ENCODE measurements around the gene GADD45A.

Gene GADD45A

DNA sequence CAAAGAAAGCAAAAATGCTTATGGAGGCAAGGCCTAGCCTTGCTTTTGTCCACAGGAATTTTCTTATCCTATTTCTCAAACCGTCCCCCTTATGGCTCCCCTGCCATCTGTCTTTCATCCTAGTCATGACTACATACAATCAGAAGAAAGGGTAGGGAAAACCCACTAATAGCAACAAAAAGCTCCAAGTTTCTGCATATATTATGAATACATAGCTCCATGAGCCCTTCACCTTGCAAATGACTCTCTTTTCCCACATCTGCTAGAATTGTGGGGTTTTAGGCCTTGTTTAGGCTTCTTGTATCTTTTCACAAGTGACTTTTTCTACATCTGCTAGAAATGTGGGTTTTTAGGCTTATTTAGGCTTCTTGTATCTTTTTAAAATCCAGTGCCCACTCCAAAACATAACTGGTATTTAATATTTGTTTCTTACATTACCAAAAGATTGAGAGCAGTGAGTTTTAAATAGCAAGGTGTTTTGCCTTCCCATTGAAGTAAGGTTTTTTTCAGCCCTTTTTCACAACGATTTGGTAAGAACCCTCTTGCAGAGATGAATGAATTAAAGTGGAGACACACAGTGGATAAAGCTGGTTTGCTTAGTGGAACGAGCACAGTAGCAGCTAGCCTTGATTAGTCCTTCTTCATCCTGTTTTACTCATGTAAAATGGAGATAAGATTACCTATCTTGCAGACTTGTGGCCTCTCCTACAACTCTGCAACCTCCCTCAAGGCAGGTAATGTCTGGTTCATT, 4.4 kb downstream of the GADD45A start:
- no peak for DNase-seq (ENCODE audit: low read depth, low spot score)

DNA sequence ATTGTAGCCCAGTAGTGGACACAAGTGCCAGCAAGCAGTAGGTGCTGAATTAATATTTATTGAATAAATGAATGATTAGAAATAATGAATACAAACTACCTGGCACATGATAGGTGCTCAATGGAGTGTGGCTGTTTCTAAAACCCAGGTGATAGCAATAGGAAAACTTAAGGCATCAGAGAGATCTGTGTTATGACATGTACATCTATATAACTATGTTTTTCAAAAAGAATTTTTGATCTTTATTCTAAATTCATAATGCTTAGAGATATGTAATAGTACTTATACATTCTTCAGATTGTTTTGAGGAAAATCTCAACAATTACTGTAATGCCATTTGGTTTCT, 5.0 kb downstream of the GADD45A start:
- DNase-seq (ENCODE audit: low read depth, low spot score): no peak

DNA sequence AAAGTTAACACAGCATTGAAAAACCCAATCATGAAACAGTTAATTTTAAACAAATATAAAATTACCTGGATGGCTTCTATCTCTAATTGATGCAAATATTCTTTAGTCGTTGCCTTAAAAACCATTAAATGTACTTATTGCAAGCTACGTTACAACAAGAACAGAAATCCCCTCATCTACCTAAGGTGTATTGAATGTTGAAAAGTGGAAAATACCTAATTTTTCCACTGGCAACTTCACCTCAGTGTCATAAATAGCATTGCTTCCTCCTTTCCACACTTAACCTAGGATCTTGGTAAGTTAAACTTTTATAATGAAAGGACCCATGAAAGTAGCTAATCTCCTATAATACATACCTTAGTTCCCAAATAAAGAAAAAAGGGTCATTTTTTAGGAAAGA, 5.4 kb downstream of the GADD45A start:
- DNase-seq (ENCODE audit: low read depth, low spot score): no peak

DNA sequence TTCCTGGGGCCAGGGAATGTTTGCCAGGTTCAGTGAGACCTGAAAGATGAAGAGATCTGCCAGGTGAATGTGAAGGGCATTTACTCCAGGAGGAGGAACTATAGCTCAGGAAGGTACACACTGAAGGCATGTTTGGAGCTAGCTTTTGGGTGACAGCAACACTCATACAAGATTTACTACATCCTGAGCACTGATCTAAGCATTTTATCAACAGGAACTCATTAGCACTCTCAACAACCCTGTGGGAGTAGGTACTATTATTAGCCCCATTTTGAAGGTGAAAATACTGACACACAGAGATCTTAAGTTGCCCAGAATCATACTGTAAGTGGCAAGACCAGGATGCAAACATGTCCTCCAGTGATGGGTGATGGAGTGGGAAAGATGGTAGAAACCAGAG, 6.7 kb downstream of the GADD45A start:
- no peak for DNase-seq (ENCODE audit: low read depth, low spot score)

DNA sequence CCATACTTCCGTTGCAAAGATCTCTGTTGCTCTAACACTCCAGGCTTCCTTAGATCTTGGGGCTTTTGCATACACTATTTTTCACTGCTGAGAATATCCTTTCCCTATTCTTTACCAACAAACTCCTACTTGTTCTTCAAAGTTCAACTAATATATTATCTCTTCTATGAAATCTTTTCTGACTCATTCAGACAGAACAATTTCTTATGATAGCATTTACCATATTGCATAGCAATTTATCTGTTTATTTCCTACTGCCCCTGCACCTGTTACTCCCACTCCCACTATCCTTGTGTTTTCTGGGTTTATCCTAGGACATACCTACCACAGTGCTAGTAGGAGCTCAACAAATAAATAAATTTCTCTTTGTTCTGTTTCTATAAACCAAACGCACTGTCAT, 11.0 kb downstream of the GADD45A start:
- no peak for DNase-seq (ENCODE audit: low read depth, low spot score)

DNA sequence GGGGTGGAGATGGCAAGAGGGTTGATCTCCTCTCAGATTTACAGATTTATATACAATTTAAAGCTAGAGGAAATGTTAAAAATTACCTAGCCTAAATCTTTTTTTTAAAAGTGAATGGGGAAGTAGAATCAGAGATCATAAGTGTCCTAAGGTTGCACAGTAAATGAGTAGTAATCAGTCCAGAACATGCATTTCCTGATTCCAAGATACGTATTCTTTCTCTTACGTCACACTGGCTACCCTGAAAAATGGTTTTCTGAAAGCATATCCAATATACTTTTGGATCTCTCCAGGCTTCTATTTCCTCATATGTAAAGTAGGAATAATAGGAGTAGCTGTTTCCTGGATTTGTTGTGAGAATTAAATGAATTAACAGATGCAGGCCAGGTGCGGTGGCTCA, 11.7 kb downstream of the GADD45A start:
- DNase-seq (ENCODE audit: low read depth, low spot score): no peak

DNA sequence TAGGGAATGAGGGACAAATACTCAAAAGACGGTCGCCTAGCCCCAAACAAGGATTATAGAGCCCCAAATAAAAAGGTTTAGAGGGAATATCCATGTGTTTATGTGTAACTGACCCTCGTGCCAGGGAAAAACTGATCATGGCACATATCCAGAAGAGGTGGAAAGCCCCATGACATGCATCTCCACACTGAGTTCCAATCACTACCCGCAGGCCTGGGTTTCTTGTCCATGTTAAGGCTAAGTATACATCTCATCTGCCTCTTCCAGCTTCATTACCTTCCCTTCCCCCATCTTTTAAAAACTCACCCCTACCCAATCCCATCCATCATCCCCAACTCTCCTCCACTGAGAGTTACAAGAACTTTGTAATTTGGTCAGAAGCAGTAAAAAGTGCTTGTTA, 15.2 kb downstream of the GADD45A start:
- DNase-seq (ENCODE audit: low read depth, low spot score): no peak

DNA sequence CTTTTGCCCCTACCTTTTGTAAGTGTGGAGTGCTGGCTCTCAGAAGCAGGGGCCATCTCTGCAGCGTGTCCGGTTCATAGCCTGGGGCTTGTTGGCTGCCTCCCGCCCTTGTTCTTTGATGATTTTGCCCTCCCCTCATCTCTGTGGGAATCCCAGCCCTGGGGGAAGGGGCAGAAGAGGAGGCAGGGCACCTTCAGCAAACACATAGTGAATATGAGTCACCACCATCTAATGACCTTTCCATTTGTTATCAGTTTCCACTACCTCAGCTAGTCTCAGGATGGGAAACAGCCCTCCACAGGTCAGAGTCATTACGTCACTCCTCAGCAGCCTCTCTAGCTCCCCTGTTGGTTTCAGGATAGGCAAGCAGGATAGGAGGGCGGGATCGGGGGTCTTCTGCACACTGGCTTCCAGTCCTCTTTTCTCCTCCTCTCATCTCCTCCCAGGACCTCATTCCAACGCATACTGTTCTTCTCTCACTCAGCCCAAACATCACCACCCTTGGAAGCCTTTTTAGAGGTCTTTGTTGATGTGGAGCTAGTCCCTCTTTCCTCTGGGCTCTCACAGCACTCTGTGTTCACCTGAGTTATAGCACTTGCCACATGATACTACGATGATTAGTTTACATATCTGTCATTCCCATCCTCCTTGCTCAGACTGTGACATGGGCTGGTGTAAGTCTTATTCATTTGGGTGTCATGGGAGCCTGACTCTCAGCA, 15.8 kb downstream of the GADD45A start:
- DNase-seq (ENCODE audit: low read depth, low spot score): no peak

DNA sequence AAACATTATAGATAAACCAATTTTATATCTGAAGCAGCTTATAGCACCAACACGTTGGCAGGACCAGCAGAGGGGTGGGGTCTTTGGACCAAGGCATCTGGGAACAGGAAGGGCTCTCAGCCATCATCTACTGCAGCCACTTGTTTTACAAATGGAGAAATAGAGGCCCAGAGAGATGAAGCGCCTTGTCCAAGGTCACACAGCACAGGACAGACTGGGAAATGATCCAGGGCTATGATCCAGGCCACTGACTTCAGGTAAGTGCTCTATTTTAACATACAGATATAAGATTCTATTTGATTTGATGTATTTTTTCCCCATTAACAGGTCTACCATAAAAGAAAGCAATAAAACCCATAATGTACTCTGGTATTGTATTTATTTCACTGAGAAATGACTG, 16.9 kb downstream of the GADD45A start:
- no peak for DNase-seq (ENCODE audit: low read depth, low spot score)

DNA sequence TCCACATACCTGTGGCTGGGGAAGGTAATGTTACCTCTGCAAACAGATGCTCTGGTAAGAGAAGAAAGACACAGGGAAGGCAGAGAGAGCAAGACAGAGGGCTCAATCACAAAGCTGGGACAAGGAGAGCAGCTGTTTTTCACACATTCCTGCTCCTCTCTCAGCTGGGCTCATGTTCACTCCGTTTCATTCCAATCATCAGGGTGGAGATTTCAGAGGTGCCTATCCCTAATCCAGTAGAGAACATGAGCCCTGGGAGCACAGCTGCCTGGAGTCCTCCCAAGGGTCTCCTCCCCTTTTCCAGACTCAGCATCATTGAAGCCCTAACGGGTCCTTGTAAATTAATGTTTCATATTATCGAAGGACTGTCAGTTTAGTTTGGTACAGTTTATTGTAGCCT, 19.4 kb downstream of the GADD45A start:
- DNase-seq (ENCODE audit: low read depth, low spot score): no peak

DNA sequence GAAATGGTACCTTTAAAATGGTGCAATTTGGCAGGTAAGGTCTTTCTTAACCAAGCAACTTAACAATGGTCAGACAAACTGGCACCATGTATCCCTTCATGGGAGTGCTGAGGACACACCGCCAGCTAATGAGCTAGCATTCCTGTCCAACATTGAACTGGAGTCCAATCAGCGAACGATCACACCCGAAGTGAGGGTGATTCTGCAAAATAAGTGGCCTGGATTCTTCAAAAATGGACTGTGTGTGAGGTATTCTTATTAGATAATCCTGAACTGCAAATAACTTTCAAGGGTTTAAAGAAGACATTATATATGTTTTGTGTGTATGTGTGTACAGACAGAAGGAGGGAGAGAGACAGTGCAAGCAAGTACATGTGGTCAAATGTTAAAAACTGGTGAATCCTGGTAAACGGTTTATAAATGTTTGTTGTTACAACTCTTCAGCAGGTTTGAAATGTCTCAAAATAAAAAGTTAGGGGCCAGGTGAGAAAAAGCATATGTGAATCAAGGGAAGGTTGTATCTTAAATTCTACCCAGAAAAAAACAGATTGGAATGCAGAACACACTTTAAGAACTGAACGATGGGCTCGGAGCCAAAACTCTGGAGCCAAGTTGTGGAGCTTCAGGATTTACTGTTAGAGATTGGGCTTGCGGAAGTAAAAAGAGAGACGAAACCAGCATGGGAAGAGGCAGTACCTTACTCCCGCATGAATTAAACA, 20.9 kb downstream of the GADD45A start:
- no peak for DNase-seq (ENCODE audit: low read depth, low spot score)

DNA sequence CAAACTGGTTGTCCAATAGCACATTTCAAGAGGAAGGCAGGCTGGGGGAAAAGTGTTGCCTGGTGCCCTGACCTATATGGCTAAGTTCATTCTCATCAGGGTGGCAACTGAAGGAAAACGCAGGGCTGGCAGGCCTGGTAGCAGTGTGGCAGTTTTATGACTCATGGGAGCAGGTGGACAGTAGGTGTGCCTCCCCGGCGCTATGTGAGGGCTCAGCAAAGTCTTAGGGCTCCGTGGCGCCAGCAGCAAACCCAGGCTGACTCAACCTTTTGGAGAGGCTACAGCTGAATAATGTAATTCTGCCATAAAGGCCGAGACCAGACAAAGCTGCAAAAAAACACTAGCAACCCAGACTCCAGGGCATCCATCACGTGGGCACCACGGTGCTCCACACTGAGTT, 23.6 kb downstream of the GADD45A start:
- no peak for DNase-seq (ENCODE audit: low read depth, low spot score)

DNA sequence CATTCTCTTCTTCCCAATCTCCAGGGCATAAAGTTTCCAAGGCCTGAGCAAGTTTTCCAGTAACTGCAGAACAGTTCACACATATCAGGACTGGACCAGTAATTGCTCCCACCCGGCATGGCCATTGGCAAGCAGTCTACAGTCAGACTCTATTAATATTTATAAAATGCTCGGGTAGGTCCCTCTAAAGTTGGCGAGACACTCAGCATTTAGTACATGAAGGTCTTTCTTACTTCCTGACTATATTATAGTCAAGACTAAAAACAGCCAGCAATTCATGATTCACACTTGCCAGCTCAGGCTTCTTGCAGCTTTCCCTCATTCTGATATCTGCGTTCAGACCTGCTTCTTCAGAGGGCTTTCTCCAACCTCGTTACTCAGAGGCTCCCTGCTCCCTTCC, 25.4 kb downstream of the GADD45A start:
- DNase-seq (ENCODE audit: low read depth, low spot score): no peak

DNA sequence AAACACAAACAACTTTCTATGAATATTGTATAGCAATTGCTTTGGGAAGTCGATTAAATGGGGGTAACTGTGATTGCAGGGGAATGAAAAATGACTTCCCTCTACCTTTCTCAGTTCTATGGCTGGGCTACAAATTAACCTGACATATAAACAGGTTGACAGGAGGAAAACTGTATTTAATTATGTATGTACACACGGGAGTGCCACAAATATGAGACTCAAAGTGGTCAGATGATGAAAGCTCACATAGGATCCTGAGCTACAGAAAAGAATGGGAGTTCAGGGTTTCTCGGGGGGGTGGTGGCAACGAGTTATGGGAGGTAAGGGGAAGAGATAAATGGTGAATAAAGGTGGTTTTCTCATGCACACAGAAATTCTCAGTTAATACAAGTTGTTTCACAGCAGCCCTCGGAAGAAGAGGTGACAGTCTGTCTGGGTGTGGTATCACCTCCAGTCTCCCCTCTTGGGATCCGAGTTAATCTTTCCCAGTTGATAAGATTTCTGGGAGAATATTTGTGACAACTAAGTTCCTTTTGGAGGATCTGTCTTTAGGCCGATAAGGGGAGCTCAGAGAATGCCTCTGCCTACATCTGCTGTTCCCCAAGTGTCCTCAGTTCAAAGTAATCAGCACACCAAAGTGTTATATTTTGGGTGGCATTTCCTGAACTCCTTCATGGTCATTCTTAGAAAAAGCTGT, 26.3 kb downstream of the GADD45A start:
- no peak for DNase-seq (ENCODE audit: low read depth, low spot score)

DNA sequence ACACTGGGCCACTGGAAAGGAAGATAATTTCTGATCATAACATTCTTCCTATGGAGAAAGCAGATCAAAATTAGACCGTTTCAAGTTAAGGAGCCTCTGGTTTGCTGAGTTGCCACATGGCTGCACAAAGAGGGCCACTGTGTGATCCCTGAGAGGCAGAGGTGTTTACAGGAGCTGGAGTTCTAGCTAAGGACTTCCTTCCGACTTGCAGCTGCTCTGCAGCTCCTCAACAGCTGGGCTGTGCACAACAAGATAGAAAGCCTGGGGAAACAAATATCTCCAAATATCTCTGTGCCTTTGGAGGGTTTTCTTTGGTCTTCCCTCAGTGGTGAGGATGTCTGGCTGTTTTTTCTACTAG, 26.8 kb downstream of the GADD45A start:
- no peak for DNase-seq (ENCODE audit: low read depth, low spot score)

DNA sequence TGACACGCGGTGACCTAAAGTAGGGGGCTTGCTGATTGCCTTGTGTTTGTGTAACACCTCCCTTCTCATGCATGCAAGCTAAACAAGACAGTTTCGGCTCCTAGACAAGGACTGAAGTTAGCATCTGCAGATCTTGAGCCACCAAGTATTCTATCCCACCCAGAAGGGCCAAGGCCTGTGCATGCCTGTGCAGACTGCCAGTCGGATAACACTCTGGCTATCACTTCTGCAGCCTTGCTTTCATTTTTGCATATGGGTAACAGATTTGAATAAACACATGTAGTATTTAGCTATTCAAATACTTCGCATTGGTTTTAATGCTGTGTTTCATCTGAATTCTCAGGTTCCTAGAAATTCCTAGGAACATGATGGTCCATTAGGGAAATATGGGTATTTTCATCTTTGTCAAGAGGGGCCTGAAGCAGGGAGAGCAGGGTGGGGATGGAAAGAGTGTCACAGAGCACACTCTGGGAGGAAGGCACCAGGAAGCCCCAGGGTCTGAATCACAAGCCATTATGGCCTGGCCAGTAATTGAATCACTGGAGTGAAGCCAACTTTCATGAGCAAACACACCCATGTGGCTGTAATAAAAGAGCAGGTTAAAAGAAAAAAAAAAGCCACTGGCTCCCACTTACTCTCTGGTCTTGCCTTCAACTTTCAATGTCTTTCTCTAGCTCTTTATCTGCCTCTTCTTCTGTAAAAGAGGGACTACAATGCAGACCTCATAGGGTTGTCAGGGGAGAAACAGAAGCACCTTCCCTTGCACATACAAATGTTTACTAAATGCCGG, 28.3 kb downstream of the GADD45A start:
- no peak for DNase-seq (ENCODE audit: low read depth, low spot score)

DNA sequence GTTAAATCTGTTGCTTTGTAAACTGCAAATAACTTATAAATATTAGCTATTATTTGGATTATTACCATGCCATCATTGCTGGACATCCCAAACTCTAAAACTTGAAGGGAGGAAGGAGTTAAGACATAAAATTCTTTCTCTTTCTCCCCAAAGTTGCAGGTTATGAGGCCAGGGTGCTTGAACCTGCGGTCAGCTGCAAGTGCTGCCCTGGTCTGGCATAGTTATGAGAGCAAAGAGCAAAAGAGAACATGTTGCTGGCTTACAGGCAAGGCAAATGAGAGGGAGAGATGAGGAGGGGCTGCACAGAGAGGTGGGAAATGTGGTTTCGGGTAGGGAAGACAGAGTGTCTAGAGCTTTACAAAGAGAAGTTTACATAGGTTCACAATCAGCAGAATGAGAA, 30.8 kb downstream of the GADD45A start:
- DNase-seq (ENCODE audit: low read depth, low spot score): no peak

DNA sequence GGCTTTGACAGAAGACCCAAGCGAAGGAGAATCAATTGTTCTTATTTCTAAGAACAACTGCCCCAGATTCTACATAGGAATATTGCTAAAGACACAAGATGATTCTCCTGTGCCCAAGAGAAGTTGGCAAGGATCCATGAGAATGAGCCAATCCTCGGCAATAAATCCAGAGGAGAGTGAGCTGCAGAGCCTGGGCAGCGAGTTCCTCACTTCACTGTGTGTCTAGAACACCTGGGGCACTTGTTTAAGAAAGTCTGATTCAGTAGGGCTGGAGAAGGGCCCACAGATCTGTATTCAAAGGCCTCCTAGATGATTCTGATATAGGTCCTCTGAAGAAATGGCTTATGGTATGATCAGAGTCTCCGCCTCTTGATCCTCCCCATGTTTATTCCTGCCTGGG, 31.8 kb downstream of the GADD45A start:
- no peak for DNase-seq (ENCODE audit: low read depth, low spot score)

DNA sequence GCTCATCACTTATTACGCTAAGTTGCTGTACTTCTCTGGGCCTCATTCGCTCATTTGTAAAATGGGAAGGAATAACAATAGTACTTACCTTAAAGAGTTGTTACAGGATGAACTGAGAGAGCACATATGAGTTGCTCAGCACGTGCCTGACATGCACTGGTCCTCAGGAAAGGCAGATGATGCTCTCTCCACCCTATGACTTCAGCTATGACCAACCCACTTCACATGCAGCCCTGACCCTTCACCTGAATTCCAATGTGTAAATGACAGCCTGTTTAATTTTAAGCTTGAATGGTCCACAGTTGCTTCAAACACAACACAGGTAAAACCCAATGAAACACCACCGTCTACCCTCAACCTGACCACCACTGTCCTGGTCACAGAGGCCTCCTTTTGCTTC, 32.9 kb downstream of the GADD45A start:
- DNase-seq (ENCODE audit: low read depth, low spot score): no peak

DNA sequence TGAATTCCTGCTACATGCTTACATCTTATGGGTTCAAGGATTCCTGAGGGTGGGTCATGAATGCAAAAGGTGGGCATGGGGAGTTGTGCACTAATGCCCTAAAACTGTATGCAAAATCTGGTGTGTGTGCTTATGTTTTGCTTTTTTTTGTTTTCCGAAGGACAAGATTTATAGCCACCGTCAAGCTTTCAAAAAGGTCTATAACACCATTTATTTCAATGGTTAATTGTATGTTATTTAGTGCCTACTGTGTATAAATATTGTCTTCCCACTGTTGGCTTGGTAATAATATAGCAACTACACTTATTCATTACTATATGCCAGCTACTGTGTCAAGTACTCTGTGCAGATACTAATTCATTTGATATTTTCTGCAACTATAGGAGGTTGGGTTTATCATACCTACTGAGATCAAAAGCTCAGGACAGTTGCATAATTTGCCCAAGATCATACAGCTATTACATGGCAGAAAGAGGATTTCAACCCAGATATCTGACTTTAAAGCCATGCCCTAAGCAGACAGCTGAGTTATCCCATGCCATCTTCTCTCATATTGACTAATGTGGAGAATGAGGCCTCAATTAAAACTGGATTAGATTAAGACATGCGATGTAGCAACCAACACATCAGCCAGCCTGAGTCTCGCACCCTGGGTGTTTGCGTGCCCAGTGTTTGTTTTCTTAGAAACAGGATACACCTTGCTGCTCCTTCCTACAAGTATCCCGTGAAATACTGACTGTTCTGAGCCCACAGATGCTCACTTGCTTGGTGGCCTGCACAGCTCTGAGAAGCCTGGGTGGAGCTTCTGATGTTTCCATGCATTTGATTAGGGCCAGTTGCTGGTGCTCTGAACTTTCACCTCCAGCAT, 34.6 kb downstream of the GADD45A start:
- no peak for DNase-seq (ENCODE audit: low read depth, low spot score)

DNA sequence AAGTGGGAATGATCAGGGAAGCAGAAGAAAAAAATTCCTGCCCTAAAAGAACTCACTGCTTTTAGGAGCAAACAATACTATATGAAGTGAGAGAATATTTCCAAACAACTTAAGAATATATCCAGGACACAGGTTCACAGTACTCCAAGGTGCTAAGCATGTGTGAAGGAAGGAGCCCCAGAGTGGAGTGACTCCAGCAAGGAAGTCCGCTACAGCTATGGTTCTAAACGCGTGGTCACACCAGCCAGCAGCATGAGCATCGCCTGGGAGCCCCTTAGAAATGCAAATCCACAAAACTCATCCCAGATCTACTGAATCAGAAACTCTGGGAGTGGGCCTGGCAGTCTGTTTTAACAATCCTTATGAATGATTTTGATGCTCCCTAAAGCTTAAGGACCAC, 36.1 kb downstream of the GADD45A start:
- DNase-seq (ENCODE audit: low read depth, low spot score): no peak
